ENCODE data around the gene LBH.

- TF ChIP-seq HDGF (IDR thresholded peaks at IDR 0.05; ENCODE audit: borderline replicate concordance) (no peak), ZNF384 (IDR thresholded peaks at IDR 0.05) (no peak), BHLHE40 (IDR thresholded peaks at IDR 0.05; ENCODE audit: borderline replicate concordance) (no peak), SUZ12 (IDR thresholded peaks at IDR 0.05) (no peak), FOXK2 (IDR thresholded peaks at IDR 0.05) (no peak), LEF1 (IDR thresholded peaks at IDR 0.05; ENCODE audit: borderline replicate concordance) (no peak), TARDBP (IDR thresholded peaks at IDR 0.05) (no peak), NFRKB (IDR thresholded peaks at IDR 0.05) (no peak), SP1 (IDR thresholded peaks at IDR 0.05) (no peak), ARNT (IDR thresholded peaks at IDR 0.05) (no peak), CTBP1 (IDR thresholded peaks at IDR 0.05; ENCODE audit: borderline replicate concordance) (no peak), FOXM1 (IDR thresholded peaks at IDR 0.05; ENCODE audit: borderline replicate concordance) (no peak)
Measured at GRCh38 chr2:30197570-30198192, 33.7 kb upstream of the LBH start.

Measured in HEK293T (cell line).